Kidney (tissue), 14 donors: ENCODE results near the gene NOSTRIN. TPM values are rescaled to one million over a fixed set of nuclear protein-coding genes. Genes with fewer than 3 reads are reported as not detected.

Experiments
- DNase-seq, 5 donors: peaks; one replicate each; pipeline ENCODE4 v3.0.0-alpha.2; 2013 to 2020
- FAIRE-seq: peaks from 2 replicates; lab custom pipeline; 2012; peaks lifted over from hg19 to GRCh38; lab: Jason Lieb, UNC
- H3K27ac ChIP-seq, 2 donors: one replicate each; pipeline ENCODE4 v1.7.0; 2013; ENCODE audit warnings: low read depth in 2 of 2, low read length in 2 of 2, inconsistent platforms in 1 of 2
- H3K27me3 ChIP-seq: one replicate; pipeline ENCODE4 v1.7.1; 2013; ENCODE audit warnings: low read length, inconsistent platforms; ENCODE audit not compliant: control insufficient read depth, insufficient read depth
- H3K36me3 ChIP-seq, 3 donors: one replicate each; pipeline versions ENCODE4 v1.7.0 to v1.7.1; 2013; ENCODE audit warnings: low read length in 3 of 3, control low read depth in 1 of 3, inconsistent platforms in 1 of 3; ENCODE audit not compliant: insufficient read depth in 3 of 3, control insufficient read depth in 2 of 3
- H3K4me1 ChIP-seq, 3 donors: one replicate each; pipeline versions ENCODE4 v1.7.0 to v1.7.1; 2013; ENCODE audit warnings: low read length in 3 of 3, inconsistent platforms in 1 of 3, low read depth in 1 of 3; ENCODE audit not compliant: control insufficient read depth in 2 of 3, insufficient read depth in 2 of 3
- H3K4me3 ChIP-seq, 3 donors: one replicate each; pipeline versions ENCODE4 v1.7.0 to v1.8.1; 2013; ENCODE audit warnings: low read length in 3 of 3, control low read depth in 1 of 3, inconsistent platforms in 1 of 3
- H3K9ac ChIP-seq, 3 donors: one replicate each; pipeline versions ENCODE4 v1.7.0 to v1.7.1; 2013; ENCODE audit warnings: low read length in 3 of 3, control low read depth in 1 of 3, inconsistent platforms in 1 of 3
- H3K9me3 ChIP-seq, 3 donors: one replicate each; pipeline versions ENCODE4 v1.7.0 to v1.7.1; 2013; ENCODE audit warnings: low read length in 3 of 3, control low read depth in 1 of 3, inconsistent platforms in 1 of 3; ENCODE audit not compliant: control insufficient read depth in 2 of 3, insufficient read depth in 1 of 3
- intact Hi-C: fragments of 100-400 bp; cut with DNase I; formaldehyde crosslinking; loops from one replicate; pipeline ENCODE4 v1.11.1; 2022
- polyA plus RNA-seq: library from polyadenylated mRNA; stranded (reverse); fragments of 350-450 nt; fragmentation: Illumina TruSeq; extraction: RNeasy Lipid Tissue Mini Kit (QIAGEN cat#74804); gene quantifications from one replicate; pipeline ENCODE4 v1.2.3, GENCODE V29; 2014; ENCODE audit warnings: low read depth, low replicate concordance; ENCODE audit not compliant: insufficient read depth
- total RNA-seq: library from RNA; stranded (reverse); fragmentation: NEBNext Ultra II Directional; extraction: Animal tissue kit (Norgen Biotek cat#: 25700); gene quantifications from one replicate; pipeline ENCODE4 v1.2.1, GENCODE V29; 2021
- TF ChIP-seq, protein P1 (sequence below): IDR thresholded peaks from 3 replicates; pipeline ENCODE4 v1.5.1; 2012; ENCODE audit warnings: mild to moderate bottlenecking, moderate library complexity, borderline replicate concordance; ENCODE audit not compliant: insufficient read depth; ENCODE audit errors: extremely low read depth
- donor health status: control.
- donor health status: control.
- donor health status: control.
- donor health status: control.
- donor health status: control.
- donor health status: DM: yes; HTN: yes; CAD: no.
- donor health status: Normal renal cell carcinoma (clear cell type).

The NOSTRIN gene
- total and polyA plus RNA-seq, 2 donors from 2014 or later: 41.8 to 50.2 TPM

DNA sequence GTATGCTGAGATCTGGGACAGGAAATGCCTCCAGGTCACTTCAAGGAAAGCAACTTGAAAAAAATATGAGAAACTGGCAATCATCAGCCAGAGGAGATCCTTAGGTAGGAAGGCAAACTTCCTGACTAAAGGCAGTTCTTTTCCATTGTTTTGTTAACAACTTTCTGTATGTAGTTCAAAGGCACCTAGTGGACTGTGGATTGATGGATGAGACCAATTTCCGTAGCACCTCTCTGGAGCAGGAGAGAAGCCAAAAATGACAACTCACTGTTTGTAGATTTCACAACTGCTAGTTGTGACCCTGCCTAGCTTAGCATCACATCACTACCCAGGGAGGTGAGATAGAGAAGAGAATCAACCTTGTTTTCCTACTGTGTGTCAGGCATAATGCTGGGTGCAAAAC, 21.8 kb upstream of the NOSTRIN start:
- TF ChIP-seq, protein P1, sequence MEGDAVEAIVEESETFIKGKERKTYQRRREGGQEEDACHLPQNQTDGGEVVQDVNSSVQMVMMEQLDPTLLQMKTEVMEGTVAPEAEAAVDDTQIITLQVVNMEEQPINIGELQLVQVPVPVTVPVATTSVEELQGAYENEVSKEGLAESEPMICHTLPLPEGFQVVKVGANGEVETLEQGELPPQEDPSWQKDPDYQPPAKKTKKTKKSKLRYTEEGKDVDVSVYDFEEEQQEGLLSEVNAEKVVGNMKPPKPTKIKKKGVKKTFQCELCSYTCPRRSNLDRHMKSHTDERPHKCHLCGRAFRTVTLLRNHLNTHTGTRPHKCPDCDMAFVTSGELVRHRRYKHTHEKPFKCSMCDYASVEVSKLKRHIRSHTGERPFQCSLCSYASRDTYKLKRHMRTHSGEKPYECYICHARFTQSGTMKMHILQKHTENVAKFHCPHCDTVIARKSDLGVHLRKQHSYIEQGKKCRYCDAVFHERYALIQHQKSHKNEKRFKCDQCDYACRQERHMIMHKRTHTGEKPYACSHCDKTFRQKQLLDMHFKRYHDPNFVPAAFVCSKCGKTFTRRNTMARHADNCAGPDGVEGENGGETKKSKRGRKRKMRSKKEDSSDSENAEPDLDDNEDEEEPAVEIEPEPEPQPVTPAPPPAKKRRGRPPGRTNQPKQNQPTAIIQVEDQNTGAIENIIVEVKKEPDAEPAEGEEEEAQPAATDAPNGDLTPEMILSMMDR: no peak
- H3K4me3 ChIP-seq: peak overlapping the region in 1 of 3 donors; percentile 21
- H3K36me3 ChIP-seq: no peaks in the 10 kb centered on the region
- H3K4me1 ChIP-seq: peaks cover 0 to 17% (median 13%) of the 10 kb centered on the region in 3 donors
- DNase-seq (peak in 2 of 5 donors; percentile 53 to 62), FAIRE-seq (peak; percentile 89)
- intact Hi-C loops: no loop called here
- H3K9ac ChIP-seq: no peak overlapping the region
- no peaks in the 10 kb centered on the region for H3K9me3 ChIP-seq
- no peaks in the 10 kb centered on the region for H3K27me3 ChIP-seq
- peak overlapping the region in 1 of 2 donors; percentile 57 for H3K27ac ChIP-seq

DNA sequence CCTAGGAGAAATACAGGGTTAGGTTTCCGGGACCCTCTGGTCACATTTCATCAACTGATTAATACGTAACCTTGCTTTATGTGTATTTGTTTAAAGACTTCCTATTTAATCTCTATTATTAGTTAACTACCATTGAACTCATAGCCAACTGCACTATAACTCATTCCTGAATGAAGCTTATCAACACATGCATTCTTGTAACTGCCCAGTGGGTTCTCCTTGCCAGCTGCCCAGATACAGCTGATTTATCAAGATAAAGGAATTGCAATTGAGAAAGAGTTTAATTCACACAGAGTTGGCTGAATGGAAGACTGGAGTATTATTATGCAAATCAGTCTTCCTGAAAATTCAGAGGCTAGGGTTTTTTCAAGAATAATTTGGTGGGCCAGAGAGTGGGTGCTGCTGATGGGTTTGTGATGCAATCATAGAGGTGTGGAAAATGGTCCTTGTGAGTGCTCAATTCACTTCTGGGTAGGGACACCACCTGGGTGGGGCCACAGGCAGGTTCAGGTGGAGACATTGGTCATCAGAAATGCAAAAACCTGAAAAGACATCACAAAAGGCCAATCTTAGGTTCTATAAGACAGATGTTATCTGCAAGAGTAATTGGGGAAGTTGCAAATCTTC, 21.1 kb upstream of the NOSTRIN start:
- DNase-seq (no peak), FAIRE-seq (no peak)
- Histone ChIP-seq H3K9ac (no peak overlapping the region), H3K27ac (peak overlapping the region in 1 of 2 donors; percentile 57), H3K36me3 (no peaks in the 10 kb centered on the region), H3K9me3 (no peaks in the 10 kb centered on the region), H3K4me1 (peaks cover 0 to 17% (median 13%) of the 10 kb centered on the region in 3 donors), H3K4me3 (no peak overlapping the region), H3K27me3 (no peaks in the 10 kb centered on the region)
- intact Hi-C loops: no loop called here
- TF ChIP-seq, protein P1: no peak

DNA sequence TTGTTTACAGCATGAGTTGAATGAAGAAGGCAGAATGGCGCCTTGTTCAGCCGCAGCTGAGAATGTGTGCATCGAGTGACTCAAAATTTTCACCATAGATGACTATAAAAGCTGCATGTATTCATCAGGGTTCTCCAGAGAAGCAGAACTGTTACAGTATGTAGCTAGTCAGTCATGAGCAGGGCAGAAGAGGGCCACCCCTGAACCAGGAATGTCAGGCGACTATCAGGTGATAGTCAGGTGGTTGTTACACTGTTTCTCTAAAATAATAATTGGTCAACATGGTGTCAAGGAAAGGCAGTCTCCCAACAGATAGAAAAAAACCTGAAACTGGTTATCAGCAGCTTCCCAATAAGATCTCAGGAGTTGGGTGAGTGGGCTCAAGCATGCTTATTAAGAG, 20.2 kb upstream of the NOSTRIN start:
- H3K4me1 ChIP-seq: peaks cover 0 to 17% (median 13%) of the 10 kb centered on the region in 3 donors
- no peak for DNase-seq
- H3K9ac ChIP-seq: no peak overlapping the region
- H3K27me3 ChIP-seq: no peaks in the 10 kb centered on the region
- intact Hi-C loops: no loop called here
- no peak overlapping the region for H3K4me3 ChIP-seq
- no peak for FAIRE-seq
- TF ChIP-seq, protein P1: no peak
- H3K27ac ChIP-seq: no peak overlapping the region
- no peaks in the 10 kb centered on the region for H3K36me3 ChIP-seq
- H3K9me3 ChIP-seq: no peaks in the 10 kb centered on the region
